HG03097 (cell line): Measurements from ENCODE around the gene DND1.
"Not testable (repeated sequence)": the region's sequence is repeated elsewhere in the genome, so short reads cannot be mapped to it uniquely, and the experiment has no call there.

Experiments used
- ATAC-seq: cut with Tn5 transposase; IDR thresholded peaks from one replicate; pipeline ENCODE4 v1.9.1; 2021; ENCODE audit not compliant: unreplicated experiment, low FRiP score

DND1 gene

DNA sequence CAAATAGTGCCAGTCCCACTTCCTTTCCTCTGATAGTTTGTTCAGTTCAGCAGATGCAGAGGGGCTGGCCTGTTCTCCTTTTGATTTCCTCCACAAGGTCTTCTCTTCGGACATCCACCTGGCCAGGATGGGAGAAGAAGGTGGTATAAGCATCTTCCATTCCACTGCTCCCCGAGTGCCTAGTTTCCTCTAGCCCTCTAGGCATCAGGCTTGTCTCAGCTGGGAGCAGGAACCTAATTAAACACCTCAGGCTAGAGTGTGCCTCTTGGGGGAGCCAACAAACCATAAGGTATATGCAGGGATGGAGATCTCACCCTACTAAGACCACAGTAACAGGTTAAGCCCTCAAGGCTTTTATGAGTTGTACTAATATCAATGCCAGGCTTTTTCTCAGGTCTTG, 835 bp upstream of the DND1 start:
- no peak for ATAC-seq

DNA sequence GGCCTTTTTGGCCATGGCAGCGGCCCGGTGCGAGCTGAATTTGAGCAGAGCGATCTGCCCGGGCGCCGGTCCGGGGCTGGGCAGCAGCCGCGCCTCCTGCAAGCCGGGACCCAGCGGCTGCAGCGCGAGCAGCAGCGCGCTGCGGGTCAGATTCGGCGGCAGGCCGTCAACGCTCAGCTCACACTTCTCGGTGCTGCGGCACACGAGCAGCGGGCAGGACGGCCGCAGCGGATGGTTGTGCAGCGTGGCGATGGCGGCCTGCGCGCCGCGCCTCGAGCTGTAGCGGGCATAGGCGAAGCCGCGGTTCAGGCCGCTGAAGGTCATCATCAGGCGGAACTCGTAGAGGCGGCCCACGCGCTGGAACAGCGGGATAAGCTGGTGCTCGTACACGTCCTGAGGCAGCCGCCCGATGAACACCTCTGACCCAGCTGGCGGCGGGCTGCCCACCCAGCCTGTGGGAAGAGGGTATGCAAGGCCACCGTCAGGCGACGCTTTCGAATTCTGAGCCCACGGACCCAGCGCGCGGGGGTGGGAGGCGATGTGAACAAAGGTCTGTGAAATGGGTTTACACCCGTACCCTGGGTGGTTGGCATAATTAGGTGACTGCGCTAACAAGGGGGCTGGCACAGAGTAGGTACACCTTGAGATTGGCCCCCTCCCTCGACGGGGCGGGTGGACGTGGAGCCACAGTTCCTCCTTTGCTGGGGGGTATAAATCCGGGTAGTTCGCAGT, 755 bp downstream of the DND1 start:
- ATAC-seq, result no peak

DNA sequence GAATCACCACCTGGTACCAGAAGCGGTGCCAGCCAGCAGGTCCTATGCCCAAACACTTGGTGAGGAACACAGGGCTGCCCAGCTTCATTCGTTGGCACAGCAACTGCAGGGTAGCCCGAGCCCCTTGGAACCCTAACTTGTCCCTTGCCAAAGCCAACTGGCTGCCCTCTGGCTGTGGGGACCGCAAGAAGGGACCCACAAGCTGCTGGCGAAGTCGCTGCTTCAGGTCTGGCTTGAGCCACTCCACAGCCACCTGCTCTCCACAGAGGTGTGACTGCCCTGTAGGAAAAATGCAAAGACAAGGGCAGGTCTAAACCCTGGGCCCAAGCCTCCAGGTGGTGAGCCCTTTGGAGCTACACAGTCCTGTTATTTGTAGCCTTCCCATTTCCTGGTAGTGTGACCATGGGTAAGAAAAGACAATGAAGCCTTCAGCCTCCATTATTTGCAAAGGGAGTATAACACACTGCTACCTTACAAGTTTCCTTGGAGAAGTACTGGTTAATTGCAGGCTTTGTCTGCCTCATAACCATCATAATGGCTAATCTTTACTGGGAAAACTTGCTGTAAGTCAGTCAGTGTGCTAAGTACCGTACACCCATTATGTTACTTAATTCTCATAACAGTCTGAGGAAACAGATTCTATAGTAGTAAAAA, 1.8 kb downstream of the DND1 start:
- ATAC-seq, result no peak

DNA sequence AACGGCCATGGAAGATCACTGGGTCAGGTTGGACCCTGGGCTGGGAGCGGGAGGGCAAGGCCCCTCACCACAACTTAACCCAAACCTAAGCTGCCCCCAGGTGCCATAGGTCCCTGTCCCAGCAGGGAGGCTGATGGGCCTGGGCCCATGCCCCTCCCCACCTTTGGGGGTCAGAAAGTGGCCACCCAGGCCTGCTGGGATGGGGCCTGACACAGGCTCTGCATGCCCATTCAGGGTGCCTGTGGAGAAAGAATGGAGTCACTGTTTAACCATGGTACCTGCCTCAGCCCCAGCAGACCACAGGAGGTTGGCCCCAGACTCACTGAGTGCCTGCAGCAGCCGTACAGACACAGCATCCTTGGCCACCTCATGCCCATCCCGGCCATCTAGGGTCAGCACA, 2.3 kb downstream of the DND1 start:
- ATAC-seq, result not testable (repeated sequence)

DNA sequence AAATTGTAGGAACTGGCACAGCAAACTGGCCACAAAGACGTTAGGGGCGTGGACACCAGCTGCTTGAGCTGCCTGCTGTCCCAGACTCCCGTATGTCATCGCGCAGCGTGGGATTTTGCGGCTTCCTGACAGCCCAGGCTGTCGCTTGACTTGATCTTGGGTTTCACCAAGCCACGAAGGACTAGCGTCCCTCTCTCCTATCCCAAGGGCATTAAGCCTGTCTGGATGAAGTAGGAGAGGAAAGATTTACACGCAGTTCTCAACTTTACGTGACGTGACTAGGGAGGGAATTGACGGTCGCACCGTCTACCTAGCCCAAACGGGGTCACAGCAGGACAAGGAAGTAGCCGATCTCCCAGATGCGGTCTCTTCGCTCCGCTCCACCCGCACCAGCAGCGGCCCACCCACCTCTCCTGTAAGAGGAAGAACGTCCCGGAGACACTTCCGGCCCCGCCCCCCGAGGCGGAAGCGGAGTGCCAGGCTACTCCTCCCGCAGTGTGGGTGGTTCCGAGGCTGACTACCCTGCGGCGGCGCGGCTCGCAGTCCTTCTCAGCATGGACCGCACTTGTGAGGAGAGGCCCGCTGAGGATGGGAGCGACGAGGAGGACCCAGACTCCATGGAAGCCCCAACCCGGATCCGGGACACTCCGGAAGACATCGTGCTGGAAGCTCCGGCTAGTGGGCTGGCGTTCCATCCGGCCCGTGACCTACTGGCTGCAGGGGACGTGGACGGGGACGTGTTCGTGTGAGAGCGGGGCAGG, 8.8 kb downstream of the DND1 start, which contains the start of gene WDR55:
WDR55 (plus strand) TSS at position 546 of the 761 bp plus-strand sequence; CDS start at position 555, 9 bp downstream.
- peak; percentile 94 for ATAC-seq

DNA sequence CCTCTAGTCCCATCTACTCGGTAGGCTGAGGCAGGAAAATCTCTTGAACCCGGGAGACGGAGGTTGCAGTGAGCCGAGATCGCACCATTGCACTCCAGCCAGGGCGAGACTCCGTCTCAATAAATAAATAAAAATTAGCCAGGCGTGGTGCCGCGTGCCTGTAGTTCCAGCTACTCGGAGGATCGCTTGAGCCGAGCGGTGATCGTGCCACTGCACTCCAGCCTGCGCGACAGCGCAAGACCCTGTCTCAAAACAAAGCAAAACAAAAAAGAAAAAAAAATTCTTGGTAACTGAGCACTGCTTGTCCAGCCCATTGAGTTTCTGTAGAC, 9.4 kb downstream of the DND1 start:
- no peak for ATAC-seq

DNA sequence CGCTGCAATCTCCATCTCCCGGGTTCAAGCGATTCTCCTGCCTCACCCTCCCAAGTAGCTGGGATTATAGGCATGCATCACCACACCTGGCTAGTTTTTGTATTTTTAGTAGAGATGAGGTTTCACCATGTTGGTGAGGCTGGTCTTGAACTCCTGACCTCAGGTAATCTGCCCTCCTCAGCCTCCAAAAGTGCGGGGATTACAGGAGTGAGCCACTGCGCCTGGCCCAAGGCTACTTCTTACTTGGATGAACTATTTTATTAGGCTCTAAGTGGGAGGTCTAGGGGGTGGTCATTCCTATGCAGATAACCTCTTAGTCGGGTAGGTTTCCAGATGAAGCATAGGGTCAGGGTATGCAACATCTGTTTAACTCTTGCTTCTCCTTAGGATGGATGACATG, 13.0 kb downstream of the DND1 start:
- not testable (repeated sequence) for ATAC-seq

DNA sequence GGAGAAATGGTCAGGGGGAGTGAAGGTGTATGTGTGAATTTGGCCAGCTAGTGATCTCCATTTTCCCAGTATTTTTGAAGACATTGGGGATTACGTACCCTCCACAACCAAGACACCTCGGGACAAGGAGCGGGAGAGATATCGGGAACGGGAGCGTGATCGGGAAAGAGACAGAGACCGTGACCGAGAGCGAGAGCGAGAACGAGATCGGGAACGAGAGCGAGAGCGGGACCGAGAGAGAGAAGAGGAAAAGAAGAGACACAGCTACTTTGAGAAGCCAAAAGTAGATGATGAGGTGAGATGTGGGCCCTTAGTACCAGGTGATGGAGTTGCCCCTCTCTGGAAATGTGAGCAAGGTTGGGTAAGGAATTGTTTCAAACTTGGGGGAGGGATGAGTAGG, 14.5 kb downstream of the DND1 start:
- no peak for ATAC-seq

DNA sequence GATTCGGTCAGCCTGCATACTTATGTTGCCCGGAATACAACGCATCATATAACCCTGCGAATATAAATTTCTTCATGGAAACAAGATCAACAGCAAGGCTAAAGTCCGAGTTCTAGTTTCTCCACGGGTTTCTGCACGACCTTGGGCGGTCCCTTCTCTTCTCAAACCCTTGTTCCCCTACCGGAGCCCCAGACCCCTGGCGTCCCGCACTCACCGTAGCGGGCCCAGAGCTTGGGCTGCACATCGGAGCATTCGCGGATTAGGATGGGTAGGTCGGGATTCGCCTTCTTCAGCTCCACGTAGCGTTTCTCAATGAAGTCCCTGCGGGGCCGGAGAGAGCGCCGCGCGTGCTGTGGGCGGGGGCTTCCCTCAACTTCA, 26.3 kb downstream of the DND1 start:
- peak; percentile 10 for ATAC-seq

DNA sequence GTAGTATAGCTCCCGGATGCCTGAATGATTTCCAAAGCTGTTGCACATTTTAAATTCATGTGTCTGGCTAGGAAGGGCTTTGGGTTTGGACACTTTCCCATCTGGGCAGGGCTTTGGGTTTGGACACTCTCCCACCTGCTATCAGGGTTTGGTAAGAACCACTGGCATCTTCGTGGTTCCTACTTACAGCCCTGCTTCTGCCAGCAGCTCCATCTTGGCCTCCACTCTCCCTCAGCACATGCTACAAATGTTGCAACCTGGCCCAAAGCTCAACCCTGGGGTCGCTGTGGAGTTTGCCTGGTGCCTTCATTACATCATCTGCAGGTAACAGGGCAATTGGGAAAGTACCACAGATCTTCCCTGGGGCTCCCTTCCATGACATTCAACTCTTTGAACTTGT, 30.7 kb downstream of the DND1 start:
- no peak for ATAC-seq

DNA sequence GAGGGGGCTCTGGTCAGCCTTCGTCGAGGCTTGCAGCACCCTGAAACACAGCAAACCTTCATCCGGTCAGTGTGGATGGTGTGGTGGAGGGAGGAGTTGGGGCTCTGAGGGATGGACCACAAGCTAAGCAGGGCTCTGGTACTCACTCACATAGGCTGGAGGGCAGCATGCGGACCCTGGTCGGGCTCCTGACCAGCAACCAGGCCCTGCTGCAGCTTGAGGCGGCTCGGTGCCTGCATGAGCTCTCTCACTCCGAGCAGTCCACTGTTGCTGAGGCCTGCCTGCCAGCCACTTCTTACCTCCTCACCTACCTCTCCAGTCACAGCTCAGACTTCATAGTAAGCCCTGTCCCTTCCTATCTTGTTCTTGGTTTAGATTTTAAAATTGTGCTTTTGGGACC, 31.7 kb downstream of the DND1 start:
- ATAC-seq, result no peak

DNA sequence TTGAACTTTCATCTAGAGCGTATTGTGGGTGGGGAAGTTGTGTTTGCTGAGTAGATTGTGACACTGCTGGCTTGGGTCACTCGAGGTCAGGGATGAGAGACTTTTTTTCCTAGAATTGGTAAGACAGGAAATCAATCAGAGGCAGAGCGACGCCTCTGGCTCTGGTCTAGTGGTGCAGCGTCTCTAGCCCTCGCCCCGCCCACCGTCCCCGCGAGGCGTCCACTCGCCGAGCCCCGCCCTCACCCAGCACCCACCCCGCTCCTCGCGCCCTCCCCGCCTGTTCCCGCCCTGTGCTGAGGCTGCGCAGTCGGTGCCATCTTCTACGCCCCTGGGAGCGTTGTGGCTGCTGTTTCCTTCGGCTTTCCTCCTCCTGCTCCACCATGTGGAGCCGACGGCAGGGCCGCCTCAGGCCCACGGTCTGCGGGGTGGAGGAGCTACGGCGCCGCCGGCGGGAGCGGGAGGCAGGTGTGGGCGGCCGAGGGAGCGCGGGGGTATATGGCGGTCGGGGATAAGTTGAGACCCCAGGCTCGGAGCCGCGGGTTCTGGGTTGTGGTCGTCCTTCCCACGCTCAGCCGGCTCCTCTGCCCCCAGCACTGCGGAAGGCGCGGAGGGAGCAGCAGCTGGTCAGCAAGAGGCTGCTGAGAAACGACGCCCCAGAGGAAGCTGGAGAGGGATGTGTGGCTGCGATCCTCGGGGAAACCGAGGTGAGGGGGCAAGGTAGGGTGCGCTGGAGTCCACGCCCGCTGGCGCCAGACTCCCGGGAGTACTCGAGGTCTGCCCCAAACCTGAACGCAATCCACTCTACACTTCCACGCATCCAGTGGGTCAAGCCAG, 34.0 kb downstream of the DND1 start, which contains the start of gene TMCO6:
TMCO6 (plus strand) TSS at position 304 of the 834 bp plus-strand sequence; CDS start at position 381, 77 bp downstream.
- ATAC-seq, result peak; percentile 87

DNA sequence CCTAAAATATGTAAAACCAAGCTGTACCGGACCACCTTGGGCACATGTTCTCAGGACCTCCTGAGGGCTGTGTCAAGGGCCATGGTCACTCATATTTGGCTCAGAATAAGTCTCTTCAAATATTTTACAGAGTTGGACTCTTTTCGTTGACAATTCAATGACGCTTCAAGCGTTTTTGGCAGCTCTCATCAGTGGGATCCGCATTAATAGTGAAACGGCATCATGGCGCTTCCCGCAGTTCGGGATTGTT, 34.6 kb downstream of the DND1 start:
- not testable (repeated sequence) for ATAC-seq

DNA sequence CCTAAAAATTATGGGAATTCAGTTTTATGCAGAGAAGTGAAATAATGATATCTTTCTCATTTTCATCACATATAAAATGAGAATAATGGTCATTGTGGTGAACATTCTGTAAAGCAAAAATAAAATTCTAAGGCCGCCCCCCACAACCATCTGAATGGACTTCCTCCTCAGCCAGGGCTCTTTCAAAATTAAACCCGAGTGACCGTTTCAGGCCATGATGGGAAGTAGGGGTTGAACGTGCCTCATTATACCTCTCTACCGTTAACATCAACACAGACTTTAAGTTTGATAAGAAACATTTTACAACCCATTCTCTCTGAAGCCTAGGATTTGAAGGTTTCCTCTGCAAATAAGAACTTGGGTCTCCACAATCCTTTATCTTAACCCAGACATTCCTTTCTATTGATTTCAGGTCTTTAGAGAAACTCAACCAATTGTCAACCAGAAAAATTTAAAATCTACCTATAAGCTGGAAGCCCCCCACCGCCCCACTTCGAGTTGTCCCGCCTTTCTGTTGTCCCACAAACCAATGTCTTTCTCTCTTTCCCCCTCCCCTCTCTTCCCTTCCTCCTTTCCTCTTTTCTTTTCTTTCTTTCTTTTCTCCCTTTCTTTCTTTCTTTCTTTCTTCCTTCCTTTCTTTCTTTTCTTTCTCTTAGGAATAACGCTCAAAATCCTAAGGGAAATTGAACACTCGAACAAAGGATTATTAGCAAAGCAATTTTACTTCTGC, 35.8 kb downstream of the DND1 start:
- ATAC-seq, result no peak

DNA sequence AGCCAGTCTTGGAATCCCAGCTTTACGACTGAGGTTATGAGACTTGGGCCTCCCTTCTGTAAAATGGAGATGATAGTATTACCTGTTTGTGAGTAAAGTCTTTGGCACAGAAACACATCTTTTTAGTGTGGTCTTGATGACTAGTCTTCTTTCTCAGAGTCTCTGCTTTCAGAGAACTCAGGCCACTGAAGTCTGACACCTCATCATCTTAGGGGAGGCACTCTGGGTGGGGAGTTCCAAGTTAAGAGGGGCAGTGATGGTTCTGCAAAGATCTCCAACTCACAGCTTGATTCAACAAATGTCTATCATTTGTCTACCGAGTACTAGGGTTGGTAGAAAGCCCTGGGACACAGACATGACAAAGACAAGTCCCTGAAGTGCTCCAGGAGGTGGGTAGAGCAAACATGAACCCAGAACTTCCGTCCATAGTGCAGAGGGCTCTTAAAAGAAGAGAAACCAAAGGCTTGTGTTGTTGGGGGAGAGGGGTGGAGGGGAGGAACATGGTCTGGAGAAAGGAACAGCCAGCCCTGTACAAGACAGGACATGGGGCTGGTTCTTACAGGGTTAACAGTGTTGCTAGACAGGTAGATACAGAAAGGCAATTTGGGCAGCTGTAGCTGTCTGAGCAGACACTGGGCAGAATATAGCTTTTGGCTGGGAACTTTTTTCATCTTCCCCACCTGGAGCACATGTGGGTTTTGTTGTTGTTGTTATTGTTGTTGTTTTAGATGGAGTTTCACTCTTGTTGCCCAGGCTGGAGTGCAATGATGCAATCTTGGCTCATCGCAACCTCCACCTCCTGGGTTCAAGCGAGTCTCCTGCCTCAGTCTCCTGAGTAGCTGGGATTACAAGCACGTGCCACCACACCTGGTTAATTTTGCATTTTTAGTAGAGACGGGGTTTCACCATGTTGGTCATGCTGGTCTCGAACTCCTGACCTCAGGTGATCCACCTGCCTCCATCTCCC, 37.8 kb downstream of the DND1 start:
- ATAC-seq, result no peak

DNA sequence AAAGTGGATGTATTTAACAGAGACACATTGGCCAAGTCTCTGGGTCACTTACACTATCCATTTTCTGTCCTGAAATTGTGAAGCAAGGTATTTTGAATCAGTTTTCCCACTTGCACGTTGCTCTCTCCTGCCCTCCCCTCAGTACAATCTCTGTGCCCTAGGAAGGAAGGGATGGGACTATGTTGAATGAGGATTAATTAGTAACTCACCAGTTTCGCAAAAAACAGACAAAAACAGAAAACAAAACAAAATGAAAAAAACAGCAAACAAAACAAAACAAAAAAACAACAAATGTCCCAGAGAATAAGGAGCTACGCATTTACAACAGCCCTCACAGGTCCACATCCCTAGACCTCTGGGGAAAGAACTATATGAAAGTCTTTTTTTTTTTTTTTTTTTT, 39.3 kb downstream of the DND1 start:
- ATAC-seq, result no peak

DNA sequence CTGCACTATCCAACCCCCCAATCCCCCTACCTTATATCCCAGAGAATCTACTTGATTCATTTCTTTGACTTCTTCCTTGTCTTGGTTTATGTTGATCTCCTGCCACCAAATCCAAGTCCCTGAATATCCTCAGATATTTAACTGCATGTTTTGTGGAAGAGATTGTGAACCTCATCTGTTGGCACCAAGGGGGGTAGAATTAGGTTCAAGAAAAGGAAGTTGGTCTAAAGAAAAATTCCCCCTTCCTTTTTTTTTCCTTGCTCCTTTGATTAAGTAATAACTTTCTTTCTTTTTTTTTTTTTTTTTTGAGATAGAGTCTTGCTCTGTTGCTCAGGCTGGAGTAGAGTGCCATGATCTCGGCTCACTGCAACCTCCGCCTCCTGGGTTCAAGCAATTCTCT, 39.9 kb downstream of the DND1 start:
- ATAC-seq, result no peak

DNA sequence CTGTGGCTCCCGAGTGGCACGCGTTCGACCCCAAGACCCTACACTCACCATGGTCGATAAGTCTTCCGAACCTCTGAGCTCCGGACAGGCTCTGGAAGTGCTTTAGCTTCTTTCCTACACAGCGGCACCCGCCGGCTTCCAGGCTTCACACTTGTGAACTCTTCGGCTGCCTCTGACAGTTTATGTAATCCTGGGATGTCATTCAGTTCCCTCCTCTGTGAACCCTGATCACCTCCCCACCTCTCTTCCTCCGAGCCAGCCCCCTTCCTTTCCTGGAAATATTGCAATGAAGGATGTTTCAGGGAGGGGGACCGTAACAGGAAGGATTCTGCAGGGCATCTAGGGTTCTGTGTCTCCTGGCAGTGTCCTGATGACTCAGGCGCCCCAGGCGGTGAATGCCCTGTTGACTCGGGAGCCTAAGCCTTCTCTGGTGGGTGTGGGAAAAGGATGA, 40.3 kb downstream of the DND1 start, which contains the start of gene CD14:
CD14 (minus strand) TSS at position 155 of the 451 bp plus-strand sequence; CDS start at position 51, 104 bp downstream.
- ATAC-seq, result no peak
